Thymus (tissue), 11 donors: Measurements from ENCODE around the gene DNAJC3. TPM values are rescaled to one million over a fixed set of nuclear protein-coding genes. Genes with fewer than 3 reads are reported as not detected.
"Not testable (repeated sequence)": the region's sequence is repeated elsewhere in the genome, so short reads cannot be mapped to it uniquely, and the experiment has no call there.

Experiments used
- DNase-seq, 9 donors: peaks; one replicate each; pipeline ENCODE4 v3.0.0-alpha.2; 2013; ENCODE audit warnings: low spot score in 9 of 9, low read depth in 6 of 9, missing footprints in 1 of 9
- H3K27ac ChIP-seq, 2 donors: one replicate each; pipeline ENCODE4 v1.5.1; 2013; ENCODE audit warnings: control low read depth in 1 of 2, low read depth in 1 of 2, low read length in 1 of 2, mild to moderate bottlenecking in 1 of 2, moderate library complexity in 1 of 2
- H3K27me3 ChIP-seq, 2 donors: one replicate each; pipeline ENCODE4 v1.5.1; 2013; ENCODE audit warnings: low read length in 1 of 2; ENCODE audit not compliant: control insufficient read depth in 2 of 2, insufficient read depth in 1 of 2
- H3K36me3 ChIP-seq, 2 donors: one replicate each; pipeline ENCODE4 v1.5.1; 2013; ENCODE audit warnings: low read length in 1 of 2, mild to moderate bottlenecking in 1 of 2, moderate library complexity in 1 of 2; ENCODE audit not compliant: control insufficient read depth in 2 of 2, insufficient read depth in 2 of 2
- H3K4me1 ChIP-seq, 2 donors: one replicate each; pipeline ENCODE4 v1.5.1; 2013; ENCODE audit warnings: low read length in 2 of 2; ENCODE audit not compliant: control insufficient read depth in 2 of 2, insufficient read depth in 2 of 2
- H3K4me3 ChIP-seq, 2 donors: one replicate each; pipeline ENCODE4 v1.5.1; 2013; ENCODE audit warnings: low read length in 2 of 2, control low read depth in 1 of 2, mild to moderate bottlenecking in 1 of 2
- H3K9me3 ChIP-seq, 2 donors: one replicate each; pipeline ENCODE4 v1.5.1; 2013; ENCODE audit warnings: low read length in 1 of 2, mild to moderate bottlenecking in 1 of 2; ENCODE audit not compliant: control insufficient read depth in 2 of 2, insufficient read depth in 1 of 2
- WGBS: extraction: QIAGEN DNeasy Blood & Tissue Kit; methylation state at CpG from one replicate; pipeline ENCODE4 v1.1.7; 2013; 5-methylcytosine and 5-hydroxymethylcytosine counted together
- polyA plus RNA-seq: library from polyadenylated mRNA; stranded (reverse); fragments of 200-250 nt; gene quantifications from one replicate; pipeline ENCODE4 v1.2.3, GENCODE V29; 2013
- total RNA-seq: library from RNA; stranded (reverse); fragments of 120-200 nt; gene quantifications from one replicate; pipeline ENCODE4 v1.2.4, GENCODE V29; 2013
- donor health status: healthy.

Gene DNAJC3
- total and polyA plus RNA-seq, 2 donors: 15.3 to 16.1 TPM

DNA sequence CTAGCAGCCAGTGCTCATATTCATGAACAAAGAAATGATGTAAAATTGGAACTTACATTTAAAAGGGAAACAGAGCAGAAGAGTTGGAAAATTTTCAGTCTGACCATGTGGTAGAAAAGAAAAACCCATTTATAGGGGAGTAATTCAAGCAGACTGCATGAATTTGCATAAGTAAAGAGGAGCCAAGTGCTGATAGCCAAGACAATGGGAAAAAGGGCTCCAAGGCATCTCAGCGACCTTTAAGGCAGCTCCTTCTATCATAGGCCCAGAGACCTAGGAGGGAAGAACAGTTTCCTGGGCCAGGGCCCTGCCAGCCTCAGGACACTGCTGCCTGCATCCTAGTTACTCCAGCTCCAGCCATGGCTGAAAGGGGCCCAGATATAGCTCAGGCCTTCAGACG lies 7.5 kb downstream of the DNAJC3 start:
- WGBS: over 99% methylated on average over 2 of the region's 2 CpGs
- no peaks in the 10 kb centered on the region for H3K4me1 ChIP-seq
- no peak overlapping the region for H3K27ac ChIP-seq
- no peaks in the 10 kb centered on the region for H3K27me3 ChIP-seq
- no peak overlapping the region for H3K4me3 ChIP-seq
- peaks cover 0 to 5% of the 10 kb centered on the region in 2 donors for H3K9me3 ChIP-seq
- no peaks in the 10 kb centered on the region for H3K36me3 ChIP-seq
- DNase-seq: no peak

DNA sequence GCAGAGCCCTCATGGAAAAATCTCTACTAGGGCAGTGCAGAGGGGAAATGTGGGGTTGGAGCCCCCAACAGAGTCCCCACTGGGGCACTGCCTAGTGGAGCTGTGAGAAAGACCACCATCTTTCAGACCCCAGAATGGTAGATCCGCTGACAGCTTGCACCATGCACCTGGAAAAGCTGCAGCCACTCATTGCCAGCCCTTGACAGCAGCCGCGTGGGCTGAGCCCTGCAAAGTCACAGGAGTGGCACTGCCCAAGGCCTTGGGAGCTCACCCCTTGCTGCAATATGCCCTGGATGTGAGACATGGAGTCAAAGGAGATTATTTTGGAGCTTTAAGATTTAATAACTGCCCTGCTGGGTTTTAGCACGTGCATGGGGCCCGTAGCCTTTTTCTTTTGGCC lies 8.0 kb downstream of the DNAJC3 start:
- not testable (repeated sequence) for H3K9me3 ChIP-seq, H3K27me3 ChIP-seq, H3K36me3 ChIP-seq, DNase-seq, H3K4me1 ChIP-seq, H3K4me3 ChIP-seq, H3K27ac ChIP-seq
- 98% methylated on average over 5 of the region's 5 CpGs for WGBS

DNA sequence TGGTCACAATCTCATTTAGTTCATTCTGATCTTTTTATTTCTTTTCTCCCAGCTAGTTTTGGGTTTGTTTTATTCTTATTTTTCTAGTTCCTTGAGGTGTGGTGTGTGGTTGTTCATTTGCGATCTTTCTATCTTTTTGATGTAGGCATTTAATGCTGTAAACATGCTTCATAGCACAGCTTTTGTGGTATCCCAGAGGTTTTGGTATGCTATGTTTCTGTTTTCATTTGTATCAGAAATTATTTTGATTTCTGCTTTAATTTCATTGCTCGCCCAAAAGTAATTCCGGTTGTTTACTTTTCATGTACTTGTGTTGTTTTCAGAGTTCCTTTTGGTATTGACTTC lies 12.6 kb downstream of the DNAJC3 start:
- no peak for DNase-seq
- Histone ChIP-seq H3K4me3 (no peak overlapping the region), H3K9me3 (peaks cover 0 to 5% of the 10 kb centered on the region in 2 donors), H3K4me1 (no peaks in the 10 kb centered on the region), H3K27ac (no peak overlapping the region), H3K27me3 (no peaks in the 10 kb centered on the region), H3K36me3 (no peaks in the 10 kb centered on the region)
- 97% methylated on average over 3 of the region's 3 CpGs for WGBS

DNA sequence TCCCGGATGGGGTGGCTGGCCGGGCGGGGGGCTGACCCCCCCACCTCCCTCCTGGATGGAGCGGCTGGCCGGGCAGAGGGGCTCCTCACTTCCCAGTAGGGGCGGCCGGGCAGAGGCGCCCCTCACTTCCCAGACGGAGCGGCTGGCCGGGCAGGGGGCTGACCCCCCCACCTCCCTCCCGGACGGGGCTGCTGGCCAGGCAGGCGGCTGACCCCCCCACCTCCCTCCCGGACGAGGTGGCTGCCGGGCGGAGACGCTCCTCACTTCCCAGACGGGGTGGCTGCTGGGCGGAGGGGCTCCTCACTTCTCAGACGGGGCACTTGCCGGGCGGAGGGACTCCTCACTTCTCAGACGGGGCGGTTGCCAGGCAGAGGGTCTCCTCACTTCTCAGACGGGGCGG lies 14.0 kb downstream of the DNAJC3 start:
- not testable (repeated sequence) for H3K4me1 ChIP-seq, H3K9me3 ChIP-seq, H3K27me3 ChIP-seq, DNase-seq, H3K36me3 ChIP-seq, H3K4me3 ChIP-seq, H3K27ac ChIP-seq
- 99% methylated on average over 28 of the region's 28 CpGs for WGBS

DNA sequence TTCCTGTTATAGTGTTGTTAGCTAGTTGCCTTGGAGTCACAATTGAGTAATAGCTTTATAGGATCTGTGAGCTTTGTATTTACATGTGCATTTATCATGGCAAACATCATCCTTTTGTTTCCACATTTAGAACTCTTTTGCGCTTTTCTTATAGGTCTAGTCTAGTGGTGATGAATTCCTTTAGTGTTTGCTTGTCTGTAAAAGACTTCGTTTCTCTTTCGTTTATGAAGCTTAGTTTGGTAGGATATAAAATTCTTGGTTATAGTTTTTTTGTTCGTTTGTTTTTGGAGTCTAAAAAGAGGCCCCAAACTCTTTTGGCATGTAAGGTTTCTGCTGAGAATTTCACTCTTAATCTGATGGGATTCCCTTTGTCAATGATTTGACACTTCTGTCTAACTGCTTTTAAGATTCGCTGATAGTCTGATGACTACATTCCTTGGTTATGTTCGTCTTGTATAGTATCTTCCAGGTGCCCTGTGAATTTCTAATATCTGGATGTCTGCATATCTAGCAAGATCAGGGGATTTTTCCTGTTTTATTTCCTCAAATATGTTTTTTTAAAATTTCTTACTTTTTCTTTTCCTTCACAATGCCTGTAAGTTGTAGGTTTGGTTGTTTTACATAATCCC lies 20.2 kb downstream of the DNAJC3 start:
- no peaks in the 10 kb centered on the region for H3K4me1 ChIP-seq
- no peak overlapping the region for H3K27ac ChIP-seq
- WGBS: 98% methylated on average over 6 of the region's 6 CpGs
- H3K27me3 ChIP-seq: no peaks in the 10 kb centered on the region
- no peak overlapping the region for H3K4me3 ChIP-seq
- peaks cover 0 to 4% of the 10 kb centered on the region in 2 donors for H3K9me3 ChIP-seq
- H3K36me3 ChIP-seq: no peaks in the 10 kb centered on the region
- no peak for DNase-seq

DNA sequence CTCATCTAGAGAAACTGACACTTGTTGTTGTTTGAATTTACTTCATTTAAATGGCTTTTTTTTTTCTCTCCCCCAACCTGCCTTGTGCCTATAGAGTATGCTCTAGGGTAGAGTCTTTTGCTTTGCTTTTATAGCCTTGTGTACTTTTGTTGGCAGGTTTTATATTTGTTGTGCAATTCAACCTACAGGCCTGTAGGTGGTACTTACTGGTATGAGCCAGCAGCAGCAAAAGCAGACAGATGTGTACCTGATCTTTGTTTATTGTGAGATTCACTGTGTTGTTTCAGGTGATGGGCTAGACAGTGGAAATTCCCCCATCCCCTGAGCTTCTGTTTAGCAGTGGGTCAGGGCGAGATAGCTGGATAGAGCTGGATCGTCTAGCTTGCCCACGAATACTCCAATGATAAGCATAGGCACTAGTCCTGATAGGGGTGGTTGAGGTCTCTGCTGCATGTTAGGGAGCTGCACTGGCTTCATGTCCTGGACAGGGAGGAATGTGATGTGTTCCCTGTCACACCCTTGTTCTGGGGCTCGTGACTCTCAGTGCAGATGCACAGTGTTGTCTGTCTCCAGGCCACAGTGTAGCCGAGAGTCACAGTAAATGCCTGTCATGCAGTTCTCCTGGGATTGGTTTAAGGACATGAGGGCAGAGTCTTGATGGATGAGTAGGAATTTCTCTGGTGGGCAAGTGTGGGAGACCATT lies 21.3 kb downstream of the DNAJC3 start:
- no peaks in the 10 kb centered on the region for H3K36me3 ChIP-seq
- H3K27ac ChIP-seq: no peak overlapping the region
- no peaks in the 10 kb centered on the region for H3K4me1 ChIP-seq
- H3K27me3 ChIP-seq: no peaks in the 10 kb centered on the region
- no peak overlapping the region for H3K4me3 ChIP-seq
- 96% methylated on average over 5 of the region's 5 CpGs for WGBS
- peaks cover 0 to 4% of the 10 kb centered on the region in 2 donors for H3K9me3 ChIP-seq
- no peak for DNase-seq

DNA sequence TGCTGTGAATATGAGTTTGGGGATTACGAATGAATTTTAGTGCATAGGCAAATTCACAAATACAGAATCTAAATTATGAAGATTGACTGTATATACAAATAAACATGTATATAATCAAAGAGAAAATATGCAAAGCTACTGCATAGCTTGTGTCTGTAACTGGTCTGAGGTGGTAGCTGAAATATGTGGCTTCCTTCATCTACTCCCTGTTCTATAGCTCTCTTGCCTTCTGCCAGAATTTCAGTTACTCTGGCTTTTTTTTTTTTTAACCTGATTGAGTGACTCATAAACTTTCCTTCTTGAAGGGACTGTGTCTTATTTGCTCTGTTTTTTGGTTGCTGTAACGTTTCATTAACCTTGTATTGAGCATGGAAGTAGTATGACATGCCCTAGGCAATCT lies 26.6 kb downstream of the DNAJC3 start:
- DNase-seq: no peak
- 95% methylated on average over 2 of the region's 2 CpGs for WGBS
- H3K4me1 ChIP-seq: peaks cover 0 to 4% of the 10 kb centered on the region in 2 donors
- H3K4me3 ChIP-seq: no peak overlapping the region
- H3K36me3 ChIP-seq: no peaks in the 10 kb centered on the region
- H3K9me3 ChIP-seq: no peaks in the 10 kb centered on the region
- no peaks in the 10 kb centered on the region for H3K27me3 ChIP-seq
- no peak overlapping the region for H3K27ac ChIP-seq

DNA sequence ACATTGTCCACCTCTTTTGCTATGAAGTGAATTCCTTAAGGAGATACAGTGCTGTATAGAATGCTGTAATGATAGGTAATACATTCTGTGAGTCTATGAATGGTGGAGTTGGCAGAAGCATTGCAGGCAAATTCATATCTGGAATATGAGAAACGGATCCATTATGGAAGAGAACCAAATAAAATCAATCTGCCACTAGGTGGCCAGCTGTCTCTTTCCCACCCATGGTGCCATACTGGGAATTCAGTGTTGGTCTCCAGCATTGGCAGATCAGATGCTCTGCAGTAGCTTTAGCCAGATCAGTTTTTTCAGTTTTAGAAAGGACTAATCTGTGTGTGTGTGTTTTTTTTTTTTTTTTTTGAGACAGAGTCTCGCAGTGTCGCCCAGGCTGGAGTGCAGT lies 27.6 kb downstream of the DNAJC3 start:
- Histone ChIP-seq H3K36me3 (no peaks in the 10 kb centered on the region), H3K4me3 (no peak overlapping the region), H3K9me3 (no peaks in the 10 kb centered on the region), H3K4me1 (peaks cover 0 to 4% of the 10 kb centered on the region in 2 donors), H3K27me3 (no peaks in the 10 kb centered on the region), H3K27ac (no peak overlapping the region)
- over 99% methylated on average over 3 of the region's 3 CpGs for WGBS
- no peak for DNase-seq

DNA sequence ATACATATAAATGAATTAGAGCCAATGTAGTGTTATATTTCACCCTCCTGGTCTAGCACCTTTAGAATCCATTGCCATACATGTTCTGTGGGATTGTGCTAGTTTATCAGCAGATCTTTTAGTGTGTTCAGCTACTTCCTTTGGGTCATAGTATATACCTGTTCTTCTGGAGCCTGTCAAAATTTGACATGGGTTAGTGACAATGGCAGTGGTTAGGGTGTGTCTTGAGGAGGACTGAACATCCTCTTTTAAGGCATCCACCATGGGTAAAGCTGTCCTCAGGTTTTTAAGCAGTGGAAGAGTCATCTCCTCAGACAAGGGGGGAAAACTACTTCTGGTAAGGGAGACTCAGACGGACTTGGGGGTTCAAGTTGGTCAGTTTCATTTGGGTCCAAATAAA lies 29.4 kb downstream of the DNAJC3 start:
- WGBS: 96% methylated on average over 1 of the region's 1 CpG
- Histone ChIP-seq H3K27ac (no peak overlapping the region), H3K4me1 (peaks cover 0 to 4% of the 10 kb centered on the region in 2 donors), H3K4me3 (no peak overlapping the region), H3K9me3 (no peaks in the 10 kb centered on the region), H3K27me3 (no peaks in the 10 kb centered on the region), H3K36me3 (peaks cover 5 to 9% of the 10 kb centered on the region in 2 donors)
- DNase-seq: no peak
